Measurements from ENCODE around the gene ABCC3.

GRCh38 chr17:50585891-50586290, 48.8 kb upstream of the ABCC3 start:
- TF ChIP-seq CTCF (IDR thresholded peaks at IDR 0.05) = no peak
- no peak for TF ChIP-seq POLR2A (IDR thresholded peaks at IDR 0.05)

Measured in Peyer's patch (tissue), 4 donors.